Lower leg skin (tissue), 4 donors: ENCODE results near the gene COMP. TPM values are rescaled to one million over a fixed set of nuclear protein-coding genes. Genes with fewer than 3 reads are reported as not detected.

ENCODE experiments used
- DNase-seq, 2 donors: peaks; one replicate each; pipeline ENCODE4 v3.0.0-alpha.2; 2019; ENCODE audit warnings: low spot score in 2 of 2
- H3K4me3 ChIP-seq: fragments of 200-600 bp; sonication (generic); 2 replicates; pipeline ENCODE4 v1.5.1; 2017; ENCODE audit warnings: mild to moderate bottlenecking, low read depth; ENCODE audit not compliant: poor library complexity, severe bottlenecking
- POLR2A ChIP-seq, 2 donors: fragments of 450-650 bp; IDR thresholded peaks; one replicate each; pipeline ENCODE4 v1.6.1; 2016 to 2017; ENCODE audit warnings: antibody characterized with exemption in 2 of 2, mild to moderate bottlenecking in 1 of 2, moderate library complexity in 1 of 2
- WGBS, 2 donors: methylation state at CpG; one replicate each; pipeline ENCODE4 v1.1.5; 2018; 5-methylcytosine and 5-hydroxymethylcytosine counted together
- intact Hi-C: fragments of 100-400 bp; cut with DNase I; formaldehyde crosslinking; loops from one replicate; pipeline ENCODE4 v1.15.0; 2023; ENCODE audit warnings: low total_unique reads
- total RNA-seq, 4 donors: library from RNA; depleted of rRNA; stranded (reverse); fragments of >200 nt; gene quantifications; one replicate each; pipeline ENCODE4 v1.1.0, GENCODE V29; 2016
- TF ChIP-seq, protein P1 (sequence below), 3 donors: fragments of 450-650 bp; IDR thresholded peaks; one replicate each; pipeline ENCODE4 v1.5.1; 2016; ENCODE audit warnings: antibody characterized with exemption in 3 of 3, mild to moderate bottlenecking in 3 of 3, moderate library complexity in 2 of 3

The COMP gene
- total RNA-seq, 4 donors from 2014 or later, result 12.6 to 18.3 (median 14.9) TPM

DNA sequence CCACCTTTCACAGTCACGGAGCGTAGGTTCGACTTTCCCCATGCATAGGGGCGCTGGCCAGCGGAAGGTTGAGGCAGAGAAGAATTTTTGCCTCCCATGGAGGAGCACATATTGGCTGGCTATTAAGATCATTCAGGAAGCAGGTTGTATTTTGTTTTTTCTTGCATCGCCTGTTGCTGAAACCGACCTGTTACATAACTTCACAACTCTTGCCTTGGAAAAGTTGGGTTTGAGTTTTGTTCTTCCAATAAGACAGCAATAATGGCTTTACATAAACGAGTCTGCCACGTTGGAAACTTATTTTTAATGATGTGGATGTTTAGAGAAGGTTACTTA is 42.0 kb upstream of the COMP start:
- TF ChIP-seq, protein P1, sequence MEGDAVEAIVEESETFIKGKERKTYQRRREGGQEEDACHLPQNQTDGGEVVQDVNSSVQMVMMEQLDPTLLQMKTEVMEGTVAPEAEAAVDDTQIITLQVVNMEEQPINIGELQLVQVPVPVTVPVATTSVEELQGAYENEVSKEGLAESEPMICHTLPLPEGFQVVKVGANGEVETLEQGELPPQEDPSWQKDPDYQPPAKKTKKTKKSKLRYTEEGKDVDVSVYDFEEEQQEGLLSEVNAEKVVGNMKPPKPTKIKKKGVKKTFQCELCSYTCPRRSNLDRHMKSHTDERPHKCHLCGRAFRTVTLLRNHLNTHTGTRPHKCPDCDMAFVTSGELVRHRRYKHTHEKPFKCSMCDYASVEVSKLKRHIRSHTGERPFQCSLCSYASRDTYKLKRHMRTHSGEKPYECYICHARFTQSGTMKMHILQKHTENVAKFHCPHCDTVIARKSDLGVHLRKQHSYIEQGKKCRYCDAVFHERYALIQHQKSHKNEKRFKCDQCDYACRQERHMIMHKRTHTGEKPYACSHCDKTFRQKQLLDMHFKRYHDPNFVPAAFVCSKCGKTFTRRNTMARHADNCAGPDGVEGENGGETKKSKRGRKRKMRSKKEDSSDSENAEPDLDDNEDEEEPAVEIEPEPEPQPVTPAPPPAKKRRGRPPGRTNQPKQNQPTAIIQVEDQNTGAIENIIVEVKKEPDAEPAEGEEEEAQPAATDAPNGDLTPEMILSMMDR (IDR thresholded peaks at IDR 0.05), result no peak
- TF ChIP-seq POLR2A (IDR thresholded peaks at IDR 0.05), result no peak
- DNase-seq, result no peak
- 4% methylated on average over 6 to 9 of the region's 9 CpGs for WGBS, 2 donors
- H3K4me3 ChIP-seq, result peak overlapping the region; percentile 79
- intact Hi-C loops, result no loop called here

DNA sequence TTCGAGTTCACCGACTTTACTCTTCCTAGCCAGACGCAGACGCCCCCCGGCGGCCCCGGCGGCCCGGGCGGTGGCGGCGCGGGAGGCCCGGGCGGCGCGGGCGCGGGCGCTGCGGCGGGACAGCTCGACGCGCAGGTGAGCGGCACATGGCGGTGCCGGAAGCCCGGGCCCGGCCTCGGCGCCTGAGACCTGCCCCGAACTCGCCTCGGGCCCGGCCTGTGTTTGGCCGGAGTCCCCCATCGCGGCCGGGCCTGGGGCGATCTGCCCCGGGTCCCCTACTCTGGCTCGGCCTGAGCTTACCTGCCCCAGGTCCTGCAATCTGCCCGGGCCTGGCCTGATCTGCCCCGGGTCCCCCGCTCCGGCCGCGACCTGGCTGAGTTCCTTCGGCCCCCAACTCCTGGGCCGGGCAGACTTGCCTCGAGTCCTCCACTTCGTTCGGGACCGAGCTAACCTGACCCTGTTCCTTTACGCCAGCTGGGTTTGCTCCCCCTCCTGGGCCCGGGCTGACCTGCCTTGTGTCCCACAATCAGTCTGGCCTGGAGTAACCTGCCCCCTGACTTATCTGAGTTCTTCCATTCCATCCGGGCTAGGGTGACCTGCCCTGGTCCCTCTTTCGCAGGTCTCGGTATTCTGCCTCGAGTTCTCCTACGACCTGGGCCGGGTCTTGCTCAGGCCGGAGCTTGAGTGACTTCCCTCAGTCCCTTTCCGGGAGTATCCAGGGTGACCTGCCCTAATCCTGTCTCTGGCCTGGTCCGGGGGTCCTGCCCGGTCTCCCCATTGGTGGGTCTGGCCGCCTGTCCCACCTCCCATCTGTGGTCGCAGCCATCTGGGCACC is 41.4 kb upstream of the COMP start:
- no peak for DNase-seq
- 1% methylated on average over 39 of the region's 69 CpGs for WGBS, 2 donors
- TF ChIP-seq, protein P1 (IDR thresholded peaks at IDR 0.05), result no peak
- no peak for TF ChIP-seq POLR2A (IDR thresholded peaks at IDR 0.05)
- H3K4me3 ChIP-seq, result peak overlapping the region; percentile 79
- intact Hi-C loops, result no loop called here

DNA sequence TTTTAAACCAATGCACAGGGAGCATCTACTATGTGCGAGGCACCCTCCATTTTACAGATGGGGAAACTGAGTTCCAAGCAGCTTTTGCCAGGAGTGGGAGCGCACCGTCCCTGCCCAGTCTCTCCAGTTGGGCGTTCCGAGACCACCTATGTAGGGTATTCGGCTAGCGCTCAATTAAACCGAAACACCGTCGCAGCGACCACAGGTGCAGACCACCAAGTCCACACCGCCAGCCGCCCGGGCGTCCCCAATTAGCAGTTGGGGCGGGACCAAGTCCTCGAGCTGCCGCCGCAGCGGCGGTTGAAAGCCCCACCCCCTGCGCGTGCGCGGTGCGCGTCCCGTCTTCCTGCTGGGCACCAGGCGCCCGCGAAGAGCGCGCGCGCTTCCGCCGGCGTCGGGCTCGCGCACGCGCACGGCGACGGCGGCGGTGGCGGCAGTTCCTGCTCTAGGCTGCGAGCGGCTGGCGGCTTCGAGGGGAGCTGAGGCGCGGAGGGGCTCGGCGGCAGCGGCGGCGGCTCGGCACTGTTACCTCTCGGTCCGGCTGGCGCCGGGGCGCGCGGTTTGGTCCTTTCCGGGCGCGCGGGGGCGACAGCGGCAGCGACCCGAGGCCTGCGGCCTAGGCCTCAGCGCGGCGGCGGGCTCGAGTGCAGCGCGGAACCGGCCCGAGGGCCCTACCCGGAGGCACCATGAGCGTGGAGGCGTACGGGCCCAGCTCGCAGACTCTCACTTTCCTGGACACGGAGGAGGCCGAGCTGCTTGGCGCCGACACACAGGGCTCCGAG is 40.6 kb upstream of the COMP start, which contains the start of gene UPF1:
UPF1 (plus strand) TSS at position 436 of the 782 bp plus-strand sequence; CDS start at position 687, 251 bp downstream.
- peak in 1 of 2 donors; percentile 73 for TF ChIP-seq POLR2A (IDR thresholded peaks at IDR 0.05)
- TF ChIP-seq, protein P1 (IDR thresholded peaks at IDR 0.05), result no peak
- intact Hi-C loops, result no loop called here
- WGBS, 2 donors, result 0 to 1% methylated on average over 13 to 66 of the region's 96 CpGs
- peak within 1 kb of the TSS; percentile 79 for H3K4me3 ChIP-seq
- peak; percentile 87 to 97 for DNase-seq

DNA sequence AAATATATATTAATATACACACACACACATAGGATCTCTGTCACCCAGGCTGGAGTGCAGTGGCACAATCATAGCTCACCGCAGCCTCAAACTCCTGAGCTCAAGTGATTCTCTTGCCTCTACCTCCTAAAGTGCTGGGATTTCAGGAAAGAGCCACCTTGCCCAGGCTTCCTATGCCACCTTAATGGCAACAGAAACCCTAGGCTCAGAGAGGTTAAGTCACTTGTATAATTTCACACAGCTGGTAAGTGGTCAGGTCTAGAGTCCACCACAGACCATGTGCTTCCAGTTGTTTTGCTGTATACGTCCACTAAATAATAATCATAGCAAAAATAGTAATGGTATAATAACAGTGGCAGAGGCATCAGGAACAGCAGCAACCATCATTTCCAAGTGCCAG is 39.4 kb upstream of the COMP start:
- WGBS, 2 donors, result 87 to 90% methylated on average over 2 of the region's 2 CpGs
- no peak overlapping the region for H3K4me3 ChIP-seq
- intact Hi-C loops, result no loop called here
- TF ChIP-seq, protein P1 (IDR thresholded peaks at IDR 0.05), result no peak
- TF ChIP-seq POLR2A (IDR thresholded peaks at IDR 0.05), result no peak
- no peak for DNase-seq

DNA sequence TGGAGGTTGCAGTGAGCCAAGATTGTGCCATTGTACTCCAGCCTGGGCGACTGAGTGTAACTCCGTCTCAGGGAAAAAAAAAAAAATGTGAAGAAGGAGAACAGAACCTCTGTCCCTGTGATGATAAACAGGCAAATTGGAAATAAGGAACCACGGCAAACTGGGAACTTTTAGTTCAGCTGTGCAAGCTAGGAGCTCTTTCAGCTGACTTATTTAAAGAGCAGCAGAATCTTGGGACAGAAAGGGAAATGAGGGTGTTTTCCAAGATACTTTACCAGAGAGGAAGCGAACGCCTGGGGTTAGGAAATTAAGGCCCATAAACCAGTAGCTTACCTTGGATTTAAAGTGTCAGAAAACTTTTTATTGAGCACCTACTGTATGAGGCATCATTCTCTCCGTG is 37.7 kb upstream of the COMP start:
- 57 to 64% methylated on average over 6 of the region's 6 CpGs for WGBS, 2 donors
- H3K4me3 ChIP-seq, result no peak overlapping the region
- intact Hi-C loops, result no loop called here
- no peak for TF ChIP-seq POLR2A (IDR thresholded peaks at IDR 0.05)
- TF ChIP-seq, protein P1 (IDR thresholded peaks at IDR 0.05), result no peak
- no peak for DNase-seq
